GM21423 (cell line): Measurements from ENCODE around the gene HADH.
"Not testable (repeated sequence)": the region's sequence is repeated elsewhere in the genome, so short reads cannot be mapped to it uniquely, and the experiment has no call there.

Experiments
- ATAC-seq: cut with Tn5 transposase; IDR thresholded peaks from one replicate; pipeline ENCODE4 v1.9.1; 2021; ENCODE audit warnings: mild to moderate bottlenecking, moderate library complexity; ENCODE audit not compliant: unreplicated experiment

The HADH gene

GRCh38 chr4:107989537-107990386 is at the start of gene HADH:
Gene HADH, plus strand, starts transcription at chr4:107989889. Its CDS starts 44 bp downstream, at chr4:107989933.
- ATAC-seq = peak; percentile 93

- ATAC-seq = no peak
These were observed 43.9 kb upstream of the HADH start for GRCh38 chr4:107945809-107946208.

GRCh38 chr4:107950746-107951540 is 38.7 kb upstream of the HADH start:
- ATAC-seq = no peak

GRCh38 chr4:107951551-107951950 is 38.1 kb upstream of the HADH start:
- ATAC-seq = no peak

GRCh38 chr4:107956011-107956410 is 33.7 kb upstream of the HADH start:
- no peak for ATAC-seq

- no peak for ATAC-seq
These were observed 22.8 kb upstream of the HADH start for GRCh38 chr4:107966903-107967302.

GRCh38 chr4:107967519-107967918 is 22.2 kb upstream of the HADH start:
- not testable (repeated sequence) for ATAC-seq

GRCh38 chr4:107967921-107968320 is 21.8 kb upstream of the HADH start:
- not testable (repeated sequence) for ATAC-seq

- ATAC-seq = no peak
These were observed 19.5 kb upstream of the HADH start for GRCh38 chr4:107970063-107970798.

GRCh38 chr4:107972605-107973004 is 17.1 kb upstream of the HADH start:
- ATAC-seq = no peak

GRCh38 chr4:107974523-107974922 is 15.2 kb upstream of the HADH start:
- ATAC-seq = no peak

- no peak for ATAC-seq
These were observed 12.2 kb upstream of the HADH start for GRCh38 chr4:107977482-107977881.

- ATAC-seq = no peak
These were observed 11.6 kb upstream of the HADH start for GRCh38 chr4:107977966-107978705.

- ATAC-seq = no peak
These were observed 10.8 kb upstream of the HADH start for GRCh38 chr4:107978716-107979451.

GRCh38 chr4:107987916-107988762 is 1.6 kb upstream of the HADH start:
- ATAC-seq = no peak

GRCh38 chr4:107988763-107989035 is 990 bp upstream of the HADH start:
- no peak for ATAC-seq

- peak; percentile 9 for ATAC-seq
These were observed 540 bp upstream of the HADH start for GRCh38 chr4:107989162-107989536.

- ATAC-seq = no peak
These were observed 2.4 kb downstream of the HADH start for GRCh38 chr4:107991945-107992630.

GRCh38 chr4:107993969-107994368 is 4.3 kb downstream of the HADH start:
- peak; percentile 39 for ATAC-seq
